Amniotic epithelial cell (primary cell): Measurements from ENCODE around the gene EFTUD2.
"Not testable (repeated sequence)": the region's sequence is repeated elsewhere in the genome, so short reads cannot be mapped to it uniquely, and the experiment has no call there.

Source experiments
- DNase-seq: peaks from one replicate; pipeline ENCODE4 v3.0.0-alpha.2; 2010; ENCODE audit warnings: low read depth

Gene EFTUD2

DNA sequence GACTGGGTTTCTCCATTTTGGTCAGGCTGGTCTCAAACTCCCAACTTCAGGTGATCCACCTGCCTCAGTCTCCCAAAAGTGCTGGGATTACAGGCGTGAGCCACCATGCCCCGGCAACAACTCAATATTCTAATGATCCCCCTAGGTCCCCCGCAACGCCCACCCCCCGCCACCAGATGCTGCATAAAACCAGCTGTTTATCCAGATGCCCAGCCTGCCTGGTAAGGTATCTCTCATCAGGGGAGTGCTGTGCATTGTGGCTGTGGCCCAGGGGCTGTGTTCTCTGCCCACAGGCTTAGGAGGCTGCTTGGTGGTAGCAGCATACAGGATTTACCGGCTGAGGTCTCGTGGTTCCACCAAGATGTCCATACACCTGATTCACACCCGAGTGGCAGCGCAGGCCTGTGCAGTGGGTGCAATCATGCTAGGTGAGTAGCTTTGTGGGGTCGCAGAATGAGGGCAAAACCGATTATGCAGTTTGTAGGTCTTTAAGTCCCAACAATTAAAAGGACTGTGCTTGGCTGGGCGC is 50.2 kb downstream of the EFTUD2 start:
- no peak for DNase-seq

DNA sequence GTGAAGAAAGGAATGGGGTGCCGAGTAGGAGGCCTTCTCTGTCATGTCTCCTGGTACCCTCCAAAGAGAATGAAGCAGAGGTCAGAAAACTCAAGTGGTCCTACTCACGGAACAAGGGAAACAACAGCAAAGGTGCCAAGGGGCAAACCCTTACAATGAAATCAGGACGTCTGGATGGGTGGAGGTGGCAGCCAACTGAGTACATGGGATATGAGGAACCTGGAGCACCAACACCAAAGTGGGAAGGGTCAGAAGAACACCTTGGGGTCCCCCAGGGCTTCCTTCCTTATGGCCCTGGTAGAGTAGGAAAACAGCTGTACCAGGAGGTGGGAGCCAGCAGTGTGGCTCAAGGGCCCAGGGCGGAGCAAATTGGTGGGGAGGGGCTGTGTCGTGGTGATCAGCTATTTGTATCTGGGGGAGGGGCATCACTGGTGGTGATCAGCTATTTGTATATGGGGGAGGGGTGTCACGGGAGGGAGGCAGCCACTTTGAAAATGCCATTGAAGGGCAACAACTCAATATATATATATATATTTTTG is 50.9 kb downstream of the EFTUD2 start:
- no peak for DNase-seq

DNA sequence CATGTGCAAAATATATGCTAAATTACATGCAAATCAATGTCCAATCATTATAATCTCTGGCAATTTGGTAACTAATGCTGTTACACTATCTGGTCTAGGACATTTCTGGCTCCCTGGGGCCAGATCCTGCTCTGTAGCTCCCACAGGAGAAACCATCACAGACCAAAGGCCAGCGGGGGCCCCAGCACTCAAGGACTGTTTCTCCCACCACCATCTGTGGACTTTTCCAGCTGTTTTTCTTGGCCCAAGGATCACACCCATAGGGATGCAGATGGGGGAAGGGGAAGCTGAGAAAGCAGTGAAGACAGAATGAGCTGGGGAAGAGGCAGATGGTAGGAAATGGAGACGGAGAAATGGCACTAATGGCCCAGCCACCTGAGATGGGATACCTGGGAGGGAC is 51.7 kb downstream of the EFTUD2 start, which contains the start of gene HIGD1B:
Gene HIGD1B (plus strand): TSS at position 298 of the 400 bp plus-strand sequence. CDS start 270 bp downstream, outside the sequence.
- no peak for DNase-seq

DNA sequence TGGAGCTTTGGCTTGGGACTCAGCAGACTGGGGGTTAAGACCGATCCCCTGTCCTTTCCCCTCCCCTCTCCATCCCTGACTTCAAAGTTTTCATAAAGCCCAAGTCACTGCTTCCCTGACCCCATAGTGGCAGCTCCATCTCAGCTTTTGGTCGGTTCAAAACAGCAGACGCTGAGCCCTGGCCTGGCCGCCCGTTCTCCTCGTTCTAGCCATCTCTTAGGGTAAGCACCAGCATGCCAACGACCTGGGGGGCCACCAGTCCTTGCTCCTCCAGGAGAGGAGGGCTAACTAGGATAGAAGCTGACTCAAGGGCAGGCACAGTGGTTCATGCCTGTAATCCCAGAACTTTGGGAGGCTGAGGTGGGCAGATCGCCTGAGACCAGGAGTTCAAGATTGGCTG is 53.0 kb downstream of the EFTUD2 start:
- DNase-seq = no peak

DNA sequence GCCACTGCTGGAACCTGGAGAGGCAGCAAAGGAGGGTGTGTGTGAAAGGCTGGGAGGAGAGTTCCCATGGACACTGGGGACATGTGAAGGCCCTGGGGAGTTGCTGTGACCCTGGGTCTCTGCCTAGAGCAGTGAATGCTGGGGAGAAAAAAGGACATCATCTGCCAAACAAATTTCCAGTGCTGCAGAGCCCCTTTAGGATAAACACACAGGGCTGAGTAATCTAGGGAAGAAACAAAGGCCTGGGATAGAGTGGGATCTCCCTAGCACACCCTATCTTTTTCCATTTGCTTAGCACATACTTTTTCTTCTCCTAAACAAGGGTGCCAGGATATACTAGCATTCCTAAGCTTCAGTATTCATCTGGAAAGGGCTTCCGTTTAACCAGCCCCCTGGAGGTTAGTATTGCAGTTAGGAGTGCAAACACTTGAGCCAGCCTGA is 54.8 kb downstream of the EFTUD2 start:
- peak; percentile 10 for DNase-seq

DNA sequence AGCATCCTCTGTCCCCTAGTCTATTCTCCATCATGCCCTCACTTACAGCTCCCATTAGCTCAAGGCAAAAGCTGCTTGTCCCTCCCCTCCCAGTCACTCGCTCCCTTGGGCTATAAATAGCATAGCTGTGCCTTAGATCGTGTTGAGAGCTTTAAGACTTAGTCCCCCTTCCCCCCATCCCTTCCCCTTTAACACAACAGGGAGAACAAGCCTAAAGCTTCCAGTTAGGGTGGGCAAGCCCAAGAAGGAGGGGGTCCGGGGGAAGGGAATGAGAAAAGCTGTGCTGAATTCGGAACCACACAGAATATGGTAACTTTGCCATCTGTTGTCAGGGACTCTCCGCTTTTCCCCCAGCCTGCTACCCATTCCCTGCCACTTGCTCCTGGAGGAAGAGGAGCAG is 56.5 kb downstream of the EFTUD2 start:
- no peak for DNase-seq

DNA sequence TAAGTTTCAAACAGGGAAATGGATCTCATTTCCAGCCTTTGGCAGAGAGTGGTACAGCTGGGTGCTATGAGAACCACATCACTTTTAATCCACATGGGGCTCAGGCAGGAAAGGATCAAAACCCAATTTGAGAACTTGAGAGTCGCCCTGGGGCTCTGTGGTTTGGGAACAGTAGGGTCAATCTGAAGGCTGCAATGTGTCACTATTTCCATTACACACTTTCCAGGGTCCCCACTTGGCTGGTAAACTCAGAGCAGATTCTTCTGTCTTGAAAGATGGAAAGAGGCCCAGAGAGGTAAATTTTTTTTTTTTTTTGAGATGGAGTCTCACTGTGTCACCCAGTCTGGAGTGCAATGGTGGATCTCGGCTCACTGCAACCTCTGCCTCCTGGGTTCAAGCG is 58.3 kb downstream of the EFTUD2 start:
- DNase-seq = no peak

DNA sequence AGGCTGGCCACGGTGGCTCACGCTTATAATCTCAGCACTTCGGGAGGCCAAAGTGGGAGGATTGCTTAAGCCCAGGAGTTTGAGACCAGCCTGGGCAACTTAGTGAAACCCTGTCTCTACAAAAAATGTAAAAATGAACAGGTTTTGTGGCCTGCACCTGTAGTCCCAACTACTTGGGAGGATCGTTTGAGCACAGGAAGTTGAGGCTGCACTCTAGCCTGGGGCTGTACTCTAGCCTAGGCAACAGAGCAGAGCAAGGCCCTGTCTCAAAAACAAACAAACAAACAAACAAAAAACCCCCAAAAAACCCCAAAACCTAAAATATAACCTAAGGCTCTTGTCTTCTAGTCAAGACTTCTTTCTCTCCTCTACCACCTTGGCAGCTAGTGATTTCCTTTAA is 59.0 kb downstream of the EFTUD2 start:
- DNase-seq = no peak

DNA sequence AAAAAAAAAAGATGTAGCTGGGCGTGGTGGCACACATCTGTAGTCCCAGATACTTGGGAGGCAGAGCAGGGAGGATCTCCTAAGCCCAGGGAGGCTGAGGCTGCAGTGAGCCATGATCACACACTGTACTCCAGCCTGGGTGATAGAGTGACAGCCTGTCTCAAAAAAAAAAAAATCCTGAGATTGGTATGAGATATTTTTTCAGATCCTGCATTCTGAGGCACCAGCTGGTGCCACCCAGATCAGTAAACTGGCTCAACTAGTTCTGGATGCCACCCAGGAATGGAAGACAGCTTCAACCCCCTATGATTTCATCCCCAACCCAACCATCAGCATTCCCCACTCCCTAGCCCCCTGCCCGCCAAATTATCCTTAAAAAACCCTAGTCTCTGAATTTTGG is 62.0 kb downstream of the EFTUD2 start:
- DNase-seq = no peak

DNA sequence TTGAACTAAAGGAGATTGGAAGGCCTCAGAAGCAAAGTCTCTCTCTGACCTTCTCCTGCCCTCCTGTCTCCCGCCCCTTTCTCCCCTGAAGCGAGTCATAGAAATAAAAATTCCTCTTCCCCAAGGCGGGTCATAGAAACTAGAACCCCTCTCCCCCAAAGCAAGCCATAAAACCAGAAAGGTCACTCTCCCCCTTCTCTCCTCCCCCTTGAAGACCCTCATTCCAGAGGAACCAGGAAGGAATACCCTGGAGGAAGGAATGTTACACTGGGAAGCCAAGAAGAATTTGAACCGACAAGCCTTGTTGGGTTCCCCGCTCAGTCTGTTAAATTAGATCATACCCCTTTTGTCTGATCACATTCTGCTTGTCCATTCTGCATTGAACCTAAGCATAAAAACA is 66.4 kb downstream of the EFTUD2 start:
- DNase-seq = no peak

DNA sequence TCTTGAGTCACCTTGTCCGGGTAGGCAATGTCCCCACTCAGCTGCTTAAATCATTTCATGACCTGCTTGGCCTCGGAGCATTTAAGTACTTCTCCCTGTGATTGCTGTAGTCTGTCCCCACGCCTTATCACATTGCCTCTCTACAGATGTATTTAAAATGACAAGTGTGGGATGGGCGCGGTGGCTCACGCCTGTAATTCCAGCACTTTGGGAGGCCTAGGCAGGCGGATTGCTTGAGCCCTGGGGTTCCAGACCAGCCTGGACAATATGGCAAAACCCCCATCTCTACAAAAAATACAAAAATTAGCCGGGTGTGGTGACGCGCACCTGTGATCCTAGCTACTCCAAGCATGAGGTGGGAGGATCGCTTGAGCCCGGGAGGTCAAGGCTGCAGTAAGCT is 67.9 kb downstream of the EFTUD2 start:
- DNase-seq = no peak

DNA sequence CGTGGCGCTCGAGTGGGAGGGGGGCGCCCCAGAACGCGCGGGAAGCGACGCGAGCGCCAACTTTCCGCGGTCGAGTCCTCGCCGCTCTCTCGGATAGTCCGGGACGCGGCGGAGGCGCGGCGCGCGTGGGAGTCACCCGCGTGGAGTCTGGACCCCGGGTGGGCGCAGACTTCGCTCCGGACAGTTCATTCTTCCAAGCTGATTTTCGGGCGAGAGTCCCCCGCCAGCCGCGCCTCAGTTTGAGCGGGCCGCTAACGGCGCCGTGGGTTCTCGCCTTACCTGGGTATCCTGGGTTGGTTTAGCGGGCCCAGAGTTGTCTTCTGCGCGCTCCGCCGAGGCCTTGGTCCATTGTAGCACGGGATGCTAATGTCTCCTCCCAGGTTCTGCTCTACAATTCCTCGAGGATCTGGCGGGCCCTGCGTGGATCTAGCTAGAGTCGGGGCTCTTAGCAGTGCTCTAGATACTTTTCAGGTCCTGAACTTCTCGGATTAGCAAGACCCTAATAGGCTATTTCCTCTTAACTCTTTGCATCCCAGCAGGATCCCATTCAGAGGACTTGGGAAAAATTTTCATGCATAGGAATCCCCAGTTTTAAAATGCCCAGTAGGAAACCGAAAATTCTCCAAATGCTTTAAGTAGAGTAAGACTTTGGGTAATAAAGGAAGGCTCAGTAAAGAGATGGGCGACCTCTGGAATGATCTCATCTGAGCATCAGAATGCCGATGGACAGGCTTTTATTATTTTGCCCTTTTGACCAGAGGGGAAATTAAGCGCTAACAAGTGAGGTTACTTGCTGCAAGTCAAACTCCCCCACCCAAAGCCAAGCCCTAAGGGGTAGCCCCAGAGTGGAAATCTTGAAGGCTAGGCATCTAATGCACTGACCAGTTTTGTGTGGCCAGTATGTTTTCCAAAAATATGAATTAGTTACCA is 68.6 kb downstream of the EFTUD2 start:
- peak; percentile 41 for DNase-seq

DNA sequence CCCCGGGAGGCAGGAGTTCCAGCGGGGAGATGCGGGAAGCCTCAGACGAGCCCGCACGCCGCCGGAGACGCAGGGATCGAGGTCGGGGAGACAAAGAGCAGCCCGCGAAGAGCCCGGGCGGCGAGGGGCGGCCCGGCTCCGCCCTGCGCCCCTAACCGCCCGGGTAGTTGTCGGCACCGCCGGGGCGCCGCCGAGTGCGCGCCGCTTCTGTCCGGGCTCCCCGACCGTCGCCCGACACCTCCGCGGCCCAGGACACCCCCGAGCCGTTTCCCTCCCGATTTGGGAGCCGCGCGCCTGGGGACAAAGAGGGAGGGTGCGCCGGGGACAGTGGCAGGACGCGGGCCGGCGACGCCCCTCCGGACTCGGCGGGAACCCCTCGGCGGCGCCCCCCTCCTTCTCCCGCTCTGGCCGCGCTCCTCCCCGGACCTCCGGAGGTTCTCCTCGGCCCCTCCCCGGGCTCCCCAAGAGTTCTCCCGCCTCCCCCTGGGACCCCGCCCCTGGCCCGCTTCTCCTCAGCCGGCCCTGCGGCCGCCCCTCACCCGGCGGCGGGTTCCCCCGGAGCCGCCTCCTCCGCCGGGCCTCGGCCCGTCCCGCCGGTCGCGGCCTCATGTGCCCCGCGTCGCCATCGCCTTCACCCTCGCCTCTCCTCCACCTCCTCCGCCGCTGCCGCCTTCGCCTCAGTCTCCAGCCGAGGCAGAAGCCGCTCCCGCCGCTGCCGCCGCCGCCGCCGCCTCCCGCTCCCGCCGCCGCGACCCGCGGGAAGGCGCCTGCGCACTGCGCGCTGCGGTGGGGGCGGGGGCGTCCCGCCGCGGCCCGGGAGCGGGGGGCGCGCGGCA is 69.5 kb downstream of the EFTUD2 start, which contains the start of gene GJC1:
Gene GJC1 (minus strand): TSS at position 765 of the 836 bp plus-strand sequence. CDS start 24,470 bp downstream, outside the sequence.
- DNase-seq = no peak

DNA sequence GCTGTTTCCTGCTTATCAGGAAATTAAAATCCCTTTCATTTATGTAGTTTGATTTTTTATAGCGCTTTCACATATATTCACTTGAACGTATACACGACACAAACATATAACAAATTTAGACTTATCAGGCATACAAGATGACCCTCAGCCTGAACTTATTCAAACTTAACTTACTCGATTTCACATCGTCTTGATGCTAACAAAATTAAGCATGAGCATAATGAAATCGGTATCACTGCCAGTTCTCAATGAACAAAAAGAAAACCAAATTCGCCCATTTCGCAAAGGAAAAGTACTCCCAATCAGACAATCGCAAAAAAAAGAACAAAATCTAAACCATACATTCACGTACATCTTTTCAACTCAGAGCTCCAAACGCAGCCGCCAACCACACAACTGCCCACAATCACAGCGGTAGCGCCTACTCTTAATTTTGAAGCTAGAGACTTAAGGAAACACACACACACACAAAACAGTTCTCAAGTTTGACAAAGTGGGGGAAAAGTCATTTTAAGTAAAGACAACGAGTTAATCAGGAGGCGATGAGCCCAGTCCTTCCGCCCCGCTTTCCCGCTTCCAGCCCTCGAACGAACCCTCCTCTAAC is 70.2 kb downstream of the EFTUD2 start:
- DNase-seq = peak; percentile 26

DNA sequence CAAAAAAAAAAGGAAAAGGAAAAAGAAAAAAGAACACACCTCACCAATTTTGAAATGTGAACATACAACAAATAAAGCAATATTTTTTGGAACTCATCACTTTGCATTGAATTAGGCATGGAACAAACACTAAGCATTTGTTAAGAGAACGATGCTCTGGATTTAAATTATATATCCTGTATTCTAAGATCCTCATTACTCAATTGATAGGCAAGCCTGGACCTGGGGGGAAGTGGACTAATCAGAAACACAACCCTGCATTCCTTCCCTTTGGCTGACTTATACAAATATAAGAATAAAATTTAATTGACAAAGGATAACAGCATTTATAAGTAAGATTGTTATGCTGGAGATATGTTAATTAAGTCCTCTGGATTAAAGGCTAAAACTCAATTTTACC is 71.4 kb downstream of the EFTUD2 start:
- DNase-seq = no peak

DNA sequence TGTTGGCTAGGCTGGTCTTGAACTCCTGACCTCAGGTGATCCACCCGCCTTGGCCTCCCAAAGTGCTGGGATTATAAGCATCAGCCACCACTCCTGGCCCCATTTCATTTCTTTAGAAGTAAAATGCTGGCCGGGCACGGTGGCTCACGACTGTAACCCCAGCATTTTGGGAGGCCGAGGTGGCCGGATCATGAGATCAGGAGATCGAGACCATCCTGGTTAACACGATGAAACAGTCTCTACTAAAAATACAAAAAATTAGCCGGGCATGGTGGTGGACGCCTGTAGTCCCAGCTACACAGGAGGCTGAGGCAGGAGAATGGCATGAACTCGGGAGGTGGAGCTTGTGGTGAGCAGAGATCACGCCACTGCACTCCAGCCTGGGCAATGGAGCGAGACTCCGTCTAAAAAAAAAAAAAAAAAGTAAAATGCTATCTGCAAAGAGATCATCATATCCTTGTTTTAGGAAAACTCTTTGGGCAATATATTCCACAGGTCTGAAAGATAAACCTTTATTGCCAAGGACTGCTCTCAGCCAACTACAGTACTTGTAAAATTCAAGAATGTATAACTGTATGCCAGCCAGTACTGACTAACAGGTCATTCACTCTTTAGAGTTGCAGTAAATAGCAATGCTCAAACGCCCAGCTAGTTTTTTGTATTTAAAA is 73.0 kb downstream of the EFTUD2 start:
- no peak for DNase-seq

DNA sequence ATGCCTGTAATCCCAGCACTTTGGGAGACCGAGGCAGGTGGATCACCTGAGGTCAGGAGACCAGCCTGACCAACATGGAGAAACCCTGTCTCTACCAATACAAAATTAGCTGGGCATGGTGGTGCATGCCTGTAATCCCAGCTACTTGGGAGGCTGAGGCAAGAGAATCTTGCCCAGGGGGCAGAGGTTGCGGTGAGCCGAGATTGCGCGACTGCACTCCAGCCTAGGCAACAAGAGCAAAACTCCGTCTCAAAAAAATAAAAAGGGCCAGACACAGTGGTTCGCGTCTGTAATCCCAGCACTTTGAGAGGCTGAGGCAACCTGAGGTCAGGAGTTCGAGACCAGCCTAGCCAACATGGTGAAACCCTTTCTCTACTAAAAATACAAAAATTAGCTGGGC is 74.0 kb downstream of the EFTUD2 start:
- not testable (repeated sequence) for DNase-seq

DNA sequence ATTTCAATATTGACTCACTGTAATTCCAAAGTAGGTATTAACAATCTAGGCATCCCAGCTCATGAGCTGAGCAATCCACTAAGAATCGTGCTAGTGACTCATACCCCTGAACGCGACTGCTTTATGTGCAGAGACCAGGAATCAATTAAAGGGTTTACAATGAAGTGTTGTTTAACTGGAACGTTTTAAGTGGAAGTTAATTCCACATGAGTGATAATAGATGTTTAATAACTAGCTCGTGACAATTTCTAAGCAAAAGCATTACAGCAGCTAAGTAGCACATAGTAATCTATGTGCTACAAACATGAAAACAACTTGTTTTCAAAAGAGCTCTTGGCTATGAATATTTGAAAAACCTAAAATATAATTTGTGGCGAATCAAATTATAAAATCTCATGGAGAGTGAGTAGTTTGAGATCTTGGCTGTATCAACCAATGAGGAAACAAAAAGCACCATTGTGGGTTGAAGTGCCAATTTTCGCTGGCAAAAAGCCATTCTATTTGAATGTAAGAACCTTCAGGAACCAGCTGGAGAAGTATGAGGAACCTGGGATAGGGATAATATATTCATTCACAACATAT is 78.5 kb downstream of the EFTUD2 start:
- DNase-seq = peak; percentile 81

DNA sequence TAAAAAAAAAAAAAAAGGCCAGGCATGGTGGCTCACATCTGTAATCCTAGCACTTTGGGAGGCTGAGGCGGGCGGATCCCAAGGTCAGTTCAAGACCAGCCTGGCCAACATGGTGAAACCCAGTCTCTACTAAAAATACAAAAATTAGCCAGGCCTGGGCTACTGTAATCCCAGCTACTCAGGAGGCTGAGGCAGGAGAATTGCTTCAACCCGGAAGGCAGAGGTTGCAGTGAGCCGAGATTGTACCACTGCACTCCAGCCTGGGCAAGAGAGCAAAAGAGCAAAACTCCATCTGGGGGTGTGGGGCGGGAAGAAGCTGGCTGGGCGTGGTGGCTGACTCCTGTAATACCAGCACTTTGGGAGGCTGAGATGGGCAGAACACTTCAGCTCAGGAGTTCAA is 80.7 kb downstream of the EFTUD2 start:
- DNase-seq = not testable (repeated sequence)

DNA sequence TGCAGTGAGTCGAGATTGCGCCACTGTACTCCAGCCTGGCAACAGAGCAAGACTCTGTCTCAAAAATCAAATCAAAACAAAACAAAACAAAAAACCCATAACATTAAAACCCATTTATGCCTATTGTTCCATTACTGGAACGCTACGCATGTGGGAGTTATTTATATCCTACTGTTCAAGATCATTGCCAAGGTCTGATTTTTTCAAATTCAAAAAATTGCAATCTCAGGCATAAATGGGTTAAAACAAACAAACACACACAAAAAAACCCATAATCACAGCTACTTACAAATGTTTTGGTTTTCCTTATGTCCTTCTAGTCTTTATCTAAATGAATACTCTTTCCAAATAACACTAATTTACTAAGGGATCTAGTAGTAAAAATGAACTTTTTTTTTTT is 87.0 kb downstream of the EFTUD2 start:
- DNase-seq = no peak
